HL-60 (cell line): ENCODE results near the gene SPATA13.

Source experiments
- GABPA ChIP-seq: IDR thresholded peaks from 2 replicates; pipeline ENCODE4 v1.6.1; 2012; ENCODE audit warnings: low read depth
- POLR2AphosphoS5 ChIP-seq: IDR thresholded peaks from 2 replicates; pipeline ENCODE4 v1.6.1; 2012; ENCODE audit warnings: low read depth
- REST ChIP-seq: IDR thresholded peaks from 2 replicates; pipeline ENCODE4 v1.6.1; 2012; ENCODE audit warnings: low read depth; ENCODE audit not compliant: insufficient replicate concordance
- TF ChIP-seq, protein P1 (sequence below): IDR thresholded peaks from one replicate; pipeline ENCODE4 v1.5.1; 2011; ENCODE audit warnings: low read length, control low read depth, inconsistent platforms; ENCODE audit not compliant: insufficient read depth

DNA sequence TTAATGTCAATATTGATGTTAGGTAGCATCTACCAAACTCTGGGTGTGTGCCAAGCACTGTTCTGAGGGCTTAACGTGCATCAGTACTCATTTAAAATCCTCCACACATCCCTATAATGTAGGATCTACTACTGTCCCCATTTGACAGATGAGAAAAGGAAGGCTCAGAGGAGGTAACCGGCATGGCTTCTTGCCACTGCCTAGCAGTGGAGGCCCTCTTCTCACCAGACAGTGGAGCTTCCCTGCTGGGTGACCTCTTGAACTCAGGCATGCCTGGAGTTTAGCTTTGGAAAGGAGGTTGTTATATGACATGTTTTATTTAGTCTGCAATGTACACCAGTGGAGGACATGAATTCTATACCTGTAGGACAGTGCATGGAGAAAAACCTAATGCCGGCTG is 2.1 kb downstream of the SPATA13 start:
- TF ChIP-seq POLR2AphosphoS5 (no peak), REST (no peak), GABPA (no peak)
- TF ChIP-seq, protein P1, sequence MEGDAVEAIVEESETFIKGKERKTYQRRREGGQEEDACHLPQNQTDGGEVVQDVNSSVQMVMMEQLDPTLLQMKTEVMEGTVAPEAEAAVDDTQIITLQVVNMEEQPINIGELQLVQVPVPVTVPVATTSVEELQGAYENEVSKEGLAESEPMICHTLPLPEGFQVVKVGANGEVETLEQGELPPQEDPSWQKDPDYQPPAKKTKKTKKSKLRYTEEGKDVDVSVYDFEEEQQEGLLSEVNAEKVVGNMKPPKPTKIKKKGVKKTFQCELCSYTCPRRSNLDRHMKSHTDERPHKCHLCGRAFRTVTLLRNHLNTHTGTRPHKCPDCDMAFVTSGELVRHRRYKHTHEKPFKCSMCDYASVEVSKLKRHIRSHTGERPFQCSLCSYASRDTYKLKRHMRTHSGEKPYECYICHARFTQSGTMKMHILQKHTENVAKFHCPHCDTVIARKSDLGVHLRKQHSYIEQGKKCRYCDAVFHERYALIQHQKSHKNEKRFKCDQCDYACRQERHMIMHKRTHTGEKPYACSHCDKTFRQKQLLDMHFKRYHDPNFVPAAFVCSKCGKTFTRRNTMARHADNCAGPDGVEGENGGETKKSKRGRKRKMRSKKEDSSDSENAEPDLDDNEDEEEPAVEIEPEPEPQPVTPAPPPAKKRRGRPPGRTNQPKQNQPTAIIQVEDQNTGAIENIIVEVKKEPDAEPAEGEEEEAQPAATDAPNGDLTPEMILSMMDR = no peak
